MCF 10A (cell line): ENCODE measurements around the gene PTPRN2. TPM values are rescaled to one million over a fixed set of nuclear protein-coding genes. Genes with fewer than 3 reads are reported as not detected.

Source experiments
- BruUV-seq: library from RNA; stranded (reverse); fragments of 400-500 nt; replicated peaks from 2 replicates; lab custom pipeline; 2021; lab: Mats Ljungman, UMichigan
- CTCF ChIA-PET: fragments of 300-600 bp; sonication (Branson Sonifier 250); formaldehyde crosslinking; extraction: SDS; loops from one replicate; lab custom pipeline; 2021; ENCODE audit warnings: antibody characterized with exemption, inconsistent platforms; lab: Yijun Ruan, JAX
- POLR2A ChIA-PET: fragments of 300-600, 350-650 bp; sonication (Branson Sonifier 250); formaldehyde crosslinking; extraction: SDS; loops from one replicate; lab custom pipeline; 2020; ENCODE audit warnings: antibody characterized with exemption, inconsistent platforms; lab: Yijun Ruan, JAX
- DNase-seq: peaks from one replicate; pipeline ENCODE4 v3.0.0-alpha.2; 2018; ENCODE audit not compliant: unreplicated experiment
- H3K27ac Mint-ChIP-seq: one replicate; pipeline ENCODE4 v1.8.0; 2022; ENCODE audit warnings: mild to moderate bottlenecking, low read depth, mixed read lengths; ENCODE audit not compliant: unreplicated experiment
- H3K27me3 Mint-ChIP-seq: one replicate; pipeline ENCODE4 v1.8.0; 2022; ENCODE audit warnings: mixed read lengths; ENCODE audit not compliant: insufficient read depth, unreplicated experiment
- H3K36me3 Mint-ChIP-seq: one replicate; pipeline ENCODE4 v1.8.0; 2022; ENCODE audit warnings: mild to moderate bottlenecking, moderate library complexity, mixed read lengths; ENCODE audit not compliant: insufficient read depth, unreplicated experiment
- H3K4me1 Mint-ChIP-seq: one replicate; pipeline ENCODE4 v1.8.0; 2022; ENCODE audit warnings: mixed read lengths; ENCODE audit not compliant: insufficient read depth, unreplicated experiment
- H3K4me3 Mint-ChIP-seq: one replicate; pipeline ENCODE4 v1.8.0; 2022; ENCODE audit warnings: mild to moderate bottlenecking, moderate library complexity, mixed read lengths; ENCODE audit not compliant: unreplicated experiment
- H3K9me3 Mint-ChIP-seq: one replicate; pipeline ENCODE4 v1.8.0; 2022; ENCODE audit warnings: mixed read lengths; ENCODE audit not compliant: unreplicated experiment
- intact Hi-C: fragments of 100-400 bp; cut with micrococcal nuclease; formaldehyde crosslinking; loops from 2 replicates; pipeline ENCODE4 v1.14.1; 2022
- total RNA-seq: library from RNA; stranded (reverse); gene quantifications from 2 replicates; pipeline ENCODE4 v1.2.3, GENCODE V29; 2022
- TF ChIP-seq, protein P1 (sequence below): fragments of 200-600 bp; IDR thresholded peaks from one replicate; pipeline ENCODE4 v1.8.0; 2022; ENCODE audit warnings: antibody characterized with exemption, mild to moderate bottlenecking; ENCODE audit not compliant: unreplicated experiment

The PTPRN2 gene
- total RNA-seq, 1 experiment from 2014 or later = 4.5 TPM

GRCh38 chr7:157539521-157539920 is 1048.1 kb downstream of the PTPRN2 start:
- Mint-ChIP-seq H3K27ac (no peak overlapping the region), H3K4me1 (no peaks in the 10 kb centered on the region), H3K4me3 (no peak overlapping the region), H3K27me3 (no peaks in the 10 kb centered on the region), H3K36me3 (no peaks in the 10 kb centered on the region), H3K9me3 (peaks cover 19% of the 10 kb centered on the region)
- DNase-seq = no peak
- ChIA-PET CTCF (no interaction called here), POLR2A (no interaction called here)
- TF ChIP-seq, protein P1, sequence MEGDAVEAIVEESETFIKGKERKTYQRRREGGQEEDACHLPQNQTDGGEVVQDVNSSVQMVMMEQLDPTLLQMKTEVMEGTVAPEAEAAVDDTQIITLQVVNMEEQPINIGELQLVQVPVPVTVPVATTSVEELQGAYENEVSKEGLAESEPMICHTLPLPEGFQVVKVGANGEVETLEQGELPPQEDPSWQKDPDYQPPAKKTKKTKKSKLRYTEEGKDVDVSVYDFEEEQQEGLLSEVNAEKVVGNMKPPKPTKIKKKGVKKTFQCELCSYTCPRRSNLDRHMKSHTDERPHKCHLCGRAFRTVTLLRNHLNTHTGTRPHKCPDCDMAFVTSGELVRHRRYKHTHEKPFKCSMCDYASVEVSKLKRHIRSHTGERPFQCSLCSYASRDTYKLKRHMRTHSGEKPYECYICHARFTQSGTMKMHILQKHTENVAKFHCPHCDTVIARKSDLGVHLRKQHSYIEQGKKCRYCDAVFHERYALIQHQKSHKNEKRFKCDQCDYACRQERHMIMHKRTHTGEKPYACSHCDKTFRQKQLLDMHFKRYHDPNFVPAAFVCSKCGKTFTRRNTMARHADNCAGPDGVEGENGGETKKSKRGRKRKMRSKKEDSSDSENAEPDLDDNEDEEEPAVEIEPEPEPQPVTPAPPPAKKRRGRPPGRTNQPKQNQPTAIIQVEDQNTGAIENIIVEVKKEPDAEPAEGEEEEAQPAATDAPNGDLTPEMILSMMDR = no peak
- intact Hi-C loops = no loop called here
- BruUV-seq = no TSS peak

DNA sequence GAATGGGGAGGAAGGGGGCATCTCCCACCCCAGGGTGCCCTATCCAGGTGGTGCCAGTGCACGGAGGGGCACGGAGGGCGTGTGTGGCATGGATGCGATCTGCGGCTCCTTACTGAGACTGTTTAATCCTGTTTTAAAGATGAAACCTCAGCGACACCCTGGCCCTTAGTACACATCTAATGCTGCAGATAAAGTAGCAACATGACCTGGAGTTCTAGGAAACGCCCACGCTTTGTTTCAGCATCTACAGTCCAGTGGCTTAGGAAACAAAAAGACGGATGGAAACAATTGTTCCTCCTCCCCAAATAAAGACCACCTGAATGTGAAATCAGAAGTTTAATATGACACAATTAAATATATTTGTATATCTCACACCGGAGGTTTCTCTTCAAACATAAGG is 1048.9 kb downstream of the PTPRN2 start:
- TF ChIP-seq, protein P1 = no peak
- Mint-ChIP-seq H3K36me3 (no peaks in the 10 kb centered on the region), H3K27me3 (no peaks in the 10 kb centered on the region), H3K9me3 (peaks cover 11% of the 10 kb centered on the region), H3K4me3 (no peak overlapping the region), H3K4me1 (no peaks in the 10 kb centered on the region), H3K27ac (no peak overlapping the region)
- ChIA-PET CTCF (no interaction called here), POLR2A (no interaction called here)
- no peak for DNase-seq
- intact Hi-C loops = no loop called here
- no TSS peak for BruUV-seq

- TF ChIP-seq, protein P1 = no peak
- no peaks in the 10 kb centered on the region for H3K27me3 Mint-ChIP-seq
- no peaks in the 10 kb centered on the region for H3K4me1 Mint-ChIP-seq
- DNase-seq = no peak
- intact Hi-C loops = no loop called here
- no peak overlapping the region for H3K27ac Mint-ChIP-seq
- ChIA-PET CTCF (no interaction called here), POLR2A (no interaction called here)
- H3K36me3 Mint-ChIP-seq = no peaks in the 10 kb centered on the region
- H3K4me3 Mint-ChIP-seq = no peak overlapping the region
- peaks cover 10% of the 10 kb centered on the region for H3K9me3 Mint-ChIP-seq
- BruUV-seq = no TSS peak
Measured at GRCh38 chr7:157538321-157538720, 1049.3 kb downstream of the PTPRN2 start.

DNA sequence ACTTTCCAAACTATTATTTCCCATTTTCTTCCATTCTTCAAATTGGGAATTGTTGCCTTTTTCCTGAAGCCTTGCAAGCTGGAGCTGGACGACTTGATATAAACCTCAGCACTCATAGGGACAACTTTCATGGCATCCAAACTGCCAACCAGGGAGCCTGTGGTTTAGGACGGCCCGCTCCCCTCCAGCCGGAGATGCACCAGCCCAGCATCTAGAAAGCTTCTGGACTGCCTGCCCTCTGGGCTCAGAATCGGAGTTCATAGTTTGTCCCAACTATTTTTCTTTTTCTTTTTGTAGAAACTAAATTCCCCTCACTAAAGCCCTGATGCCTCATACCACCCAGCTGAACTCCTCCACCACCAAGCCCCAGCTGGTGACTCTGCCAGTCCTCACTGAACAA is 1050.6 kb downstream of the PTPRN2 start:
- DNase-seq = no peak
- Mint-ChIP-seq H3K4me3 (no peak overlapping the region), H3K27me3 (no peaks in the 10 kb centered on the region), H3K36me3 (no peaks in the 10 kb centered on the region), H3K27ac (no peak overlapping the region), H3K4me1 (no peaks in the 10 kb centered on the region), H3K9me3 (peaks cover 22% of the 10 kb centered on the region)
- POLR2A ChIA-PET = no interaction called here
- CTCF ChIA-PET = no interaction called here
- TF ChIP-seq, protein P1 = no peak
- intact Hi-C loops = no loop called here
- no TSS peak for BruUV-seq
